Smooth muscle cell (in vitro differentiated cells): ENCODE results near the gene TTC7B. TPM values are rescaled to one million over a fixed set of nuclear protein-coding genes. Genes with fewer than 3 reads are reported as not detected.
A peak's percentile ranks its signal among the peaks of the same experiment; 100 is the strongest.
"Not testable (repeated sequence)": the region's sequence is repeated elsewhere in the genome, so short reads cannot be mapped to it uniquely, and the experiment has no call there.

ENCODE experiments used
- DNase-seq: peaks from one replicate; lab custom pipeline; 2025; ENCODE audit not compliant: unreplicated experiment; lab: John Stamatoyannopoulos, UW
- H2AFZ ChIP-seq: fragments of 200-600 bp; sonication (generic); 2 replicates; pipeline ENCODE4 v1.6.0; 2016; ENCODE audit warnings: antibody characterized with exemption, low read depth, mild to moderate bottlenecking
- H3F3A ChIP-seq: fragments of 200-600 bp; sonication (generic); 2 replicates; pipeline ENCODE4 v1.6.0; 2017; ENCODE audit warnings: antibody characterized with exemption, low read depth
- H3K27ac ChIP-seq: fragments of 200-600 bp; sonication (generic); 2 replicates; pipeline ENCODE4 v1.5.1; 2016; ENCODE audit warnings: low read depth, mild to moderate bottlenecking
- H3K27me3 ChIP-seq: fragments of 200-600 bp; sonication (generic); 2 replicates; pipeline ENCODE4 v1.6.1; 2016; ENCODE audit warnings: low read depth, mild to moderate bottlenecking
- H3K36me3 ChIP-seq: fragments of 200-600 bp; sonication (generic); 2 replicates; pipeline ENCODE4 v1.5.1; 2016; ENCODE audit warnings: low read depth
- H3K4me1 ChIP-seq: fragments of 200-600 bp; sonication (generic); 2 replicates; pipeline ENCODE4 v1.5.1; 2016; ENCODE audit warnings: low read depth
- H3K4me2 ChIP-seq: fragments of 200-600 bp; sonication (generic); 2 replicates; pipeline ENCODE4 v1.6.0; 2016; ENCODE audit warnings: mild to moderate bottlenecking
- H3K4me3 ChIP-seq: fragments of 200-600 bp; sonication (generic); 2 replicates; pipeline ENCODE4 v1.5.1; 2016; ENCODE audit warnings: mild to moderate bottlenecking
- H3K79me2 ChIP-seq: fragments of 200-600 bp; sonication (generic); 2 replicates; pipeline ENCODE4 v1.6.0; 2016; ENCODE audit warnings: low read depth, mild to moderate bottlenecking
- H3K9ac ChIP-seq: fragments of 200-600 bp; sonication (generic); 2 replicates; pipeline ENCODE4 v1.6.0; 2016; ENCODE audit warnings: low read depth
- H3K9me3 ChIP-seq: fragments of 200-600 bp; sonication (generic); replicated peaks from 2 replicates; pipeline ENCODE4 v1.5.1; 2016; ENCODE audit warnings: low read depth
- H4K20me1 ChIP-seq: fragments of 200-600 bp; sonication (generic); 2 replicates; pipeline ENCODE4 v1.6.0; 2016; ENCODE audit warnings: low read depth
- CTCF ChIP-seq: fragments of 200-600 bp; sonication (generic); IDR thresholded peaks from 2 replicates; pipeline ENCODE4 v1.5.1; 2017; ENCODE audit warnings: borderline replicate concordance, mild to moderate bottlenecking, antibody characterized with exemption; ENCODE audit not compliant: insufficient read depth, poor library complexity, severe bottlenecking
- WGBS: methylation state at CpG from one replicate; pipeline ENCODE4 v1.1.7; 2016; ENCODE audit warnings: low lambda C conversion rate; 5-methylcytosine and 5-hydroxymethylcytosine counted together
- polyA plus RNA-seq: library from polyadenylated mRNA; unstranded; fragments of >200 nt; fragmentation: Nextera tagmentation; extraction: Ambion mirVana; gene quantifications from 2 replicates; pipeline ENCODE4 v1.2.1, GENCODE V29; 2016
- total RNA-seq: library from RNA; depleted of rRNA; stranded (reverse); fragments of >200 nt; gene quantifications from 2 replicates; pipeline ENCODE4 v1.2.3, GENCODE V29; 2014

The TTC7B gene
- total and polyA plus RNA-seq, 2 experiments from 2014 or later = 22.1 to 54.1 TPM

- no peak overlapping the region for H3K4me2 ChIP-seq
- no peak overlapping the region for H3K27ac ChIP-seq
- no peaks in the 10 kb centered on the region for H3K79me2 ChIP-seq
- TF ChIP-seq CTCF = no peak
- H3K36me3 ChIP-seq = no peaks in the 10 kb centered on the region
- H3K9ac ChIP-seq = no peak overlapping the region
- no peak overlapping the region for H3K4me3 ChIP-seq
- H4K20me1 ChIP-seq = no peaks in the 10 kb centered on the region
- no peaks in the 10 kb centered on the region for H3K9me3 ChIP-seq
- H3K4me1 ChIP-seq = no peaks in the 10 kb centered on the region
- DNase-seq = no peak
- H2AFZ ChIP-seq = no peak overlapping the region
- WGBS = 96% methylated on average over 6 of the region's 6 CpGs
- no peaks in the 10 kb centered on the region for H3K27me3 ChIP-seq
- H3F3A ChIP-seq = no peaks in the 10 kb centered on the region
These were observed 41.6 kb upstream of the TTC7B start for GRCh38 chr14:90857866-90858265.

GRCh38 chr14:90856115-90856514 is 39.9 kb upstream of the TTC7B start:
- 87% methylated on average over 5 of the region's 5 CpGs for WGBS
- not testable (repeated sequence) for H3K9ac ChIP-seq, DNase-seq, H4K20me1 ChIP-seq, H3K4me3 ChIP-seq, H3K9me3 ChIP-seq, H3K36me3 ChIP-seq, H3K27me3 ChIP-seq, H3K4me1 ChIP-seq, H3F3A ChIP-seq, H3K27ac ChIP-seq, H2AFZ ChIP-seq, H3K79me2 ChIP-seq, H3K4me2 ChIP-seq

DNA sequence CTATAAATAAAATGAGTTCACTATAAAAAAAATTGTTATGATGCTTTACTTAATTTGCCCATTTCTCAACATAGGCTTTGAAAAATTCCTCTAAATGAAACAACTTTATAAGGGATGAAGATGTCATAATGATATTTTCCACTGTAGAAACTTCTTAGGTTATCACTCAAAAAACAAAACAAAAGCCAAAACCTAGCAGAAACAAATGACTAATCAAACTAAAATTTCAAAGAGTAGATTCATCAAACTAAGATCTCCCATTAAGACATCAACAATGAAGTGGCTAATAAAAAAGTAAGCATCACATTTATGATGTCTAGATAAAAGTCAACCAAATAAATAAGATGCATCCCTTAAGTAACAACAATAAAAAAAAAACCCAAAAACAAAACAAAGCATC is 36.9 kb upstream of the TTC7B start:
- Histone ChIP-seq H3K9ac (no peak overlapping the region), H3K4me3 (no peak overlapping the region), H3K79me2 (no peaks in the 10 kb centered on the region), H3K9me3 (no peaks in the 10 kb centered on the region), H2AFZ (no peak overlapping the region), H3K27ac (no peak overlapping the region), H3F3A (no peaks in the 10 kb centered on the region), H3K4me2 (no peak overlapping the region), H4K20me1 (no peaks in the 10 kb centered on the region), H3K36me3 (no peaks in the 10 kb centered on the region), H3K27me3 (no peaks in the 10 kb centered on the region), H3K4me1 (peaks cover 11% of the 10 kb centered on the region)
- no peak for DNase-seq
- no peak for TF ChIP-seq CTCF

DNA sequence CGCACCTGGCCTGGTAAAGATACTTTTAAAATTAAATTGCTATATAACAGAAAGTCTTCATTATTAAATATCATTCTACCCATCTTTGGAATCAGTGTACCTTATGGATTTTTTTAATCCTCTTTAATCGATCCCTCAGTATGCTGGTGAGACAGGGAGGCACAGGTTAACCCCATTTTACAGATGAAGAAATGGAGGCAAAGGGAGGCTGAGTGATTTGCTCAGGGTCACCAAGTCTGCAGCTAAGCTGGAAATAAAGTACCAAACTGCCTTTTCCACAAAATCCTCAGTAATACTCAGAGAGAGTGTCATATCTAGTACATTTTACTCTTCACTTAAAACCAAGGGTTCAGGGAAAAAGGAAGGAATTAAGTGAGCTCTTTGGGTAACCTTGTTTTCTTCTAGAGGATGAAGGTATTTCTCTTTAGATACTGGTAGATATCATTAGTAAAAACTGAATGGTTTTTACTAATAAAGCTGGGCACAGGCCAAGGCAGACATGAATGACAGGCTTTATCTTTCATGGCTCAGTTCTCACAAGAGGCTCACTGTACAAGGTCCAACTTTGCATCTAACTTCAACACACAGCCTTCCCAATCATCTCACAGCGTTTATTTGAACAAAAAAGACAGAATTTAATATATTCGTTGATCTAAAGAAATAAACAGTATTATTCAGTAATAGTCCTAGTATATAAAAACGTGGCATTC is 35.3 kb upstream of the TTC7B start:
- no peak for DNase-seq
- H3K79me2 ChIP-seq = no peaks in the 10 kb centered on the region
- peaks cover 11% of the 10 kb centered on the region for H3K4me1 ChIP-seq
- peak overlapping the region; percentile 47 for H3K9ac ChIP-seq
- no peak overlapping the region for H3K4me3 ChIP-seq
- no peaks in the 10 kb centered on the region for H3K27me3 ChIP-seq
- no peaks in the 10 kb centered on the region for H3K9me3 ChIP-seq
- no peaks in the 10 kb centered on the region for H4K20me1 ChIP-seq
- peak overlapping the region; percentile 78 for H3K4me2 ChIP-seq
- H3F3A ChIP-seq = no peaks in the 10 kb centered on the region
- H3K36me3 ChIP-seq = no peaks in the 10 kb centered on the region
- no peak for TF ChIP-seq CTCF
- H3K27ac ChIP-seq = peak overlapping the region; percentile 85
- 90% methylated on average over 5 of the region's 5 CpGs for WGBS
- H2AFZ ChIP-seq = peak overlapping the region; percentile 58
